NCI-H1436 (cell line): ENCODE results near the gene POU4F1.
"Not testable (repeated sequence)": the region's sequence is repeated elsewhere in the genome, so short reads cannot be mapped to it uniquely, and the experiment has no call there.

ENCODE experiments used
- DNase-seq: peaks from one replicate; lab custom pipeline; 2025; lab: John Stamatoyannopoulos, UW

Gene POU4F1

GRCh38 chr13:78603240-78603957 lies at the start of gene POU4F1:
TSS of gene POU4F1 (minus strand) at chr13:78603552. CDS start at chr13:78603326, 226 bp downstream.
- DNase-seq, result peak; percentile 85

- no peak for DNase-seq
These were observed 49.3 kb upstream of the POU4F1 start for GRCh38 chr13:78652651-78653050.

DNA sequence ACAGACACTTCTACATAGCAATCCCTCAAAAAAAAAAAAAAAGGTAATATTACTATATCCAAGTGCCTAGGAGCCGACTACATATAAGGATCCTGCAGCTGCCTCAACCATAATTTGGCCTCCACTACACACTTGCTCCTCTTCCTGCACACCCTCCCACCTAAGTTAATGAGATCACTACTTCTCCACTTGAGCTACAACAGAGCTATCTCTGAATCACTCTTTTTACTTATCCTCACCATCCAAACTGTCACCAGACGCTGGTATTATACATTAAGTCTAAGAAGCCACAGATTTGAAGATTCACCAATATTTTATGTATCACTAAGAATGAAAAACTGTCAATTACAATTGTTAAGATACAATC lies 47.3 kb upstream of the POU4F1 start:
- no peak for DNase-seq

DNA sequence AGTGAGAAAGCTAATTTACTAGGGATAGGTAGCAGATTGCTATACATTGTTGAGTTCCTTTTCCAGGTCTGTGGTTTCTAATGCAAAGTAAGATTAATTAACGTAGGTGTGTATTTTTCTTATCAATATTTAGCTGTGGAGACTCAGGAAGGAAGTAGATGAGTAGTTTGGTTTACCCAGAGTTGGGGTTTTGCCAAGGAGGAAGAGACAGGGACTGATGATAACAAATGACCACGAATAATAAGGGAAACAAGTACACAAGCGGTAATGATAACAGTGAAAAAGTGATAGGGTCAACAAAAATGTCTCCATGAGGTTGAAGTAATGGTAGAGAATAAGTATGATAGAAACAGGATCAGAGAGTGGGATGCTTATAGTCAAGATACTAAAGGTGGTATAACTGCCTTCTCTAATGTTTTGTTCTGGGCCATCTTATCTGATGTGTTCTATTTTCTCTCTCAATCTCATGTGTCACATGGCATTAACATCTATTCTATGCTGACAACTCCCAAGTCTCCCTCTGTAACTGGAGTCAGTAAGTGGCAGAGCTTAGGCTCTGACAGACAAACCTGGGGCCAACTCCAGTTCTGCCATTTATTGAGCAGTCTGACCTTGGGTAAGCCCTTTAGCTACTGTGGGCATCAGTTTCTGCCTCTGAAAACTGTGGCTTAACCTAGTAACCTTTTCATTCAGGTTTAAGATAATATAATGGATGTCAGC lies 46.8 kb upstream of the POU4F1 start:
- DNase-seq, result no peak

DNA sequence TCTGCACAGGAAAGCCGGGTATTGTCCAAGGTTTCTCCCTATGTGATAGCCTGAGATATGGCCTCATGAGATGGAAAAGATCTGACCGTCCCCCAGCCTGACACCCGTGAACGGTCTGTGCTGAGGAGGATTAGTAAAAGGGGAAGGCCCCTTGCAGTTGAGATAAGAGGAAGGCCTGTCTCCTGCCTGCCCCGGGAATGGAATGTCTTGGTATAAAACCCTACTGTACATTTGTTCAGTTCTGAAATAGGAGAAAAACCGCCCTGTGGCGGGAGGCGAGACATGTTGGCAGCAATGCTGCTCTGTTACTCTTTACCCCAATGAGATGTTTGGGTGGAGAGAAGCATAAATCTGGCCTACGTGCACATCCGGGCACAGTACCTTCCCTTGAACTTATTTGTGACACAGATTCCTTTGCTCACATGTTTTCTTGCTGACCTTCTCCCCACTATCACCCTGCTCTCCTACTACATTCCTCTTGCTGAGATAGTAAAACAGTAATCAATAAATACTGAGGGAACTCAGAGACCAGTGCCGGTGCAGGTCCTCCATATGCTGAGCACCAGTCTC lies 43.8 kb upstream of the POU4F1 start:
- not testable (repeated sequence) for DNase-seq

GRCh38 chr13:78638216-78638615 lies 34.9 kb upstream of the POU4F1 start:
- DNase-seq, result no peak

GRCh38 chr13:78636495-78636894 lies 33.1 kb upstream of the POU4F1 start:
- no peak for DNase-seq

GRCh38 chr13:78632996-78633395 lies 29.6 kb upstream of the POU4F1 start:
- no peak for DNase-seq

DNA sequence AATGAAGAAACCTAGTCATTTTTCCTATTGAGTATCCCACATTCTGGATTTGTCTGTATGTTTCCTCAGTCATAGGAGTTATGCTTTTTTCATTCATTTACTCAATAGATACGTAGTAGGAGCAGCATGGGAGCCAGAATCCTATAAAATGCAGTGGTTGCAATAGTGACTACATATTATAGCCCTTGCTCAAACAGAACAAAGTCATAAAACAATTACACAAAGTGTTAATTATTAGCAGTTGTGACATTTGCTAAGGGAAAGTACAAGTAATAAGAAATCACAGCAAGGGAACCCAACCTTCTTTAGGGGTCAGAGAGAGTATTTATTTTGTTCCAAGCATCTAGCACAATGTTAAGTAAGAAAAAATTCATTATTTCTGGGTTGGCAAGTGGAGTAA lies 27.7 kb upstream of the POU4F1 start:
- DNase-seq, result no peak

DNA sequence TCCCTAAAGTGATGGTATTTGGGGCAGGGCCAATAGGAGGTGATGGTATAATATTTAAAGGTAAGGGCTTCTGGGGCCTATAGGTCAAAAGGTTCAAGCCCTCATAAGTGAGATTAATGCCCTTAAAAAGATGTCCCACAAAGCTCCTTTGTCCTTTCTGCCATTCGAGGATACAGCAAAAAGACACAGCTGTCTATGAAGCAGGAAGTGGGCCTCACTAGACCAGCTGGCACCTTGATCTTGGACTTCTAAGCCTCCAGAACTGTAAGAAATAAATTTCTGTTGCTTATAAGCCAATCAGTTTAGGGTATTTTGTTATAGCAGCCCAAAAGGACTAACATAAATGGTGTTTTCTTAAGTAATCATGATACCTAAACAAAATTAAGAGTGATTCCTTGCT lies 27.2 kb upstream of the POU4F1 start:
- no peak for DNase-seq

- no peak for DNase-seq
These were observed 22.0 kb upstream of the POU4F1 start for GRCh38 chr13:78625384-78625783.

GRCh38 chr13:78623132-78623531 lies 19.8 kb upstream of the POU4F1 start:
- no peak for DNase-seq

GRCh38 chr13:78620936-78621470 lies 17.7 kb upstream of the POU4F1 start:
- DNase-seq, result no peak

DNA sequence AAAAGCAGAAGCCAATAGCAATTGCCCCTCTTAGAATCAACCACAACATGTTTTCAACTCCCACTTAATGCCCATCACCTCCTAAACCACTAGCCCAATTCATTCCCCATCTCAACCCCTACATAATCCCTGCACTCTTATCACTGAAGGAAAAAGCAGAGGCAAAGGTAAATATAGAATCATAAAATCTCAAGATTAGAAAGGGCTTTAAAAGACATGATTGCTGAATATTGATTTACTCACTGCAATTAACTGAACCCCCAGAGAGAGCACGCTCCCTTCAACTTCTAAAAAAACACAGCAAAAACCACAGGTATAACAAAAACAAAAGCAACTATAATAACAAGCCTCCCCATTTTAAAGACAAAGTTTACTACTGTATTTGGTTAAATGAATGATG lies 15.1 kb upstream of the POU4F1 start:
- DNase-seq, result no peak

DNA sequence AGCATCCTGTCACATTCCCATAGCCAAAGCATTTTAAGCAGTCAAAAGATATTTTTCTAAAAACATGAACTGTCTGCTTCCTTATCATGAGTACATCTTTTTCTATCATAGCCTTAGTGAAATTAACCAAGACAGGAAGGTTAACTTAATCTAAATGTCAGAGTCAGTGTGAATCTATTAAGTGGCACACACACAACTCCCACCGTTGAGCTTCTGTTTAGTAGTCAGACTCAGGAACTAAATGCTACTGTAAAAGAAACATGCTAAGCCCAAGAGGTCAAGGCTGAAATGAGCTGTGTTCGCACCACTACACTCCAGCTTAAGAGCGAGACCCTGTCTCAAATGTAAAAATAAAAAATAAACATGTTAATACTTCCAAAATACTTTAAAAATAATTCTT lies 7.7 kb upstream of the POU4F1 start:
- no peak for DNase-seq

- peak; percentile 31 for DNase-seq
These were observed 7.1 kb upstream of the POU4F1 start for GRCh38 chr13:78610381-78610883.

GRCh38 chr13:78609464-78610205 lies 6.3 kb upstream of the POU4F1 start:
- peak; percentile 24 for DNase-seq

DNA sequence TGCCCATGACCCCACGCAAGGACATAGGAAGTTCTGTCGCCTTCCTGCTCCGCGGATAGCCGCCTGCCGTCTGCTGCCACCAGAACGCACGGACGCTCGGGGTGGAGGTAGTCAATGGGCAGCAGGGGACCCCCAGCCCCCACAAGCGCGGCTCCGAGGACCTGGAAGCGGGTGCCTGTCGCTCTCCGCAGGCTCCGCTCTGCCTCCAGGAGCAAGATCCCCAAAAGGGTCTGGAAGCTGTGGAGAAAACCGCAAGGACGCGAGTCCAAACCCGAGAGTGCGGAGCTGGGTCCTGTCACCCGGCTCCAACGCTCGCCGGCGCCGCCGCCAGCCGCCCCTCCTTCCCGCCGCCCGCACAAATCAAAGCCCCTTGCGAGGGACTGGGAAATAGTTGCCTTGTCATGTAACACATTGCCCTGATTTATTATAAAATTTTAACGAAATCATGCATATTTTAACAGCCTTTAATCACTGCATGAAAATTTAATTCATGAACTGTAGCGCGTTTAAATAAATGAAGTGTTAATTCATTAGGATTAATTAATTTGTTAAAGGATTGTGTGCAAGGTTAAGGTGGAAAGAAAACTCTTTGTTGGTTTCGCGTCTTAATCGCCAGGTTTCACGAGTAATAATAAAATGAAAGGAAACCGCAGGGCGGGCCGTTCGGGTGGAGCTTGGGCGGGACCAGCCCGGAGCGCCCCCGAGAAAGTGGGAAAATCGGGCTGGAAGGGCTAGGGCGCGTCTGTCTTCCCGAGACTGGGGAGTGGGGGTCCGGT lies 5.5 kb upstream of the POU4F1 start:
- DNase-seq, result no peak

- no peak for DNase-seq
These were observed 4.9 kb upstream of the POU4F1 start for GRCh38 chr13:78608252-78608687.

DNA sequence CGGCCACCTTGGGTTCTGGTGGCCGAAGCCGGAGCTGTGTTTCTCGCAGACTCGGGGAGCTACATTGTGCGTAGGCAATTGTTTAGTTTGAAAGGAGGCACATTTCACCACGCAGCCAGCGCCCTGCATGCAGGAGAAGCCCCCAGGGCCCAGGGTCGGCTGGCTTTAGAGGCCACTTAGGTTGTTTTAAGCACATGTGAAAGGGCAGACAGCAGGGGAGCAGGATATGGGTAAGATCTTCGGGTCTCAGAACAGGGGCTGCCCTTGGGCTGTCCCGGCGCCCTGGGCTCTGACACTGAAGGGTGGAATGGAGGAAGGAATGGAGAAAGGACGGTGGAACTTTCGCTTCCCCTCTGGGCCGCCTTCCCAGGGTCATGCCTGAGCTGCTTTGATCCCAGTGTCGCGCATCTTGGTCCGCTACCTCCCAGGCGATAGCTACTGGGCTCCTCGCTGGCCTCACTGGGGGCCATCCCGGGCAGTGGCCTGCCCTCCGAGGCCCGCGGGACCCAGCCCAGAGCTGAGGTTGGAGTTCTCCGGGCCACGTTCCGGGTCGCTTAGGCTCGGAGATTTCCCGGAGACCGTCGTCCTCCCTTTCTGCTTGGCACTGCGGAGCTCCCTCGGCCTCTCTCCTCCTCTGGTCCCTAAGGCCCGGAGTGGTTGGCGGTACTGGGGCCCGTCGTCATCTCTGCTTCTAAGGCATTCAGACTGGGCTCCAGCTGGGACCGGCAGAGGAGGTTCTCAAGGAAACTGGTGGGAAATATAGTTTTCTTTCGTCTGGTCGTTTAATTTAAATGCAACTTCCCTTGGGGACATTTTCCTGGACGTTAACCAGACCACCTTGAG lies 4.3 kb upstream of the POU4F1 start:
- DNase-seq, result no peak
